C4-2B (cell line): ENCODE data around the gene RPS14.
A peak's percentile ranks its signal among the peaks of the same experiment; 100 is the strongest.
"Not testable (repeated sequence)": the region's sequence is repeated elsewhere in the genome, so short reads cannot be mapped to it uniquely, and the experiment has no call there.

ENCODE experiments used
- H3K27ac ChIP-seq: fragments of 450-650 bp; 2 replicates; pipeline ENCODE4 v1.5.1; 2017
- CTCF ChIP-seq: fragments of 450-650 bp; conservative IDR thresholded peaks from 2 replicates; pipeline ENCODE4 v1.5.1; 2017; ENCODE audit warnings: mild to moderate bottlenecking
- ZFX ChIP-seq: fragments of 450-650 bp; IDR thresholded peaks from 2 replicates; pipeline ENCODE4 v1.6.1; 2017

Gene RPS14

GRCh38 chr5:150436141-150436680, 13.3 kb downstream of the RPS14 start:
- TF ChIP-seq CTCF (peak; percentile 94), ZFX (no peak)
- no peak overlapping the region for H3K27ac ChIP-seq

- no peak for TF ChIP-seq CTCF
- TF ChIP-seq ZFX: no peak
These were observed 15.1 kb downstream of the RPS14 start for GRCh38 chr5:150434464-150434863.

GRCh38 chr5:150431574-150431973, 18.0 kb downstream of the RPS14 start:
- H3K27ac ChIP-seq: no peak overlapping the region
- TF ChIP-seq CTCF (no peak), ZFX (no peak)

More at GRCh38 chr5:150434464-150434863, 15.1 kb downstream of the RPS14 start:
- no peak overlapping the region for H3K27ac ChIP-seq

- no peak overlapping the region for H3K27ac ChIP-seq
- no peak for TF ChIP-seq CTCF
- no peak for TF ChIP-seq ZFX
These were observed 18.5 kb downstream of the RPS14 start for GRCh38 chr5:150431048-150431447.

- TF ChIP-seq CTCF (no peak), ZFX (no peak)
- no peak overlapping the region for H3K27ac ChIP-seq
These were observed 20.1 kb downstream of the RPS14 start for GRCh38 chr5:150429410-150429873.

DNA sequence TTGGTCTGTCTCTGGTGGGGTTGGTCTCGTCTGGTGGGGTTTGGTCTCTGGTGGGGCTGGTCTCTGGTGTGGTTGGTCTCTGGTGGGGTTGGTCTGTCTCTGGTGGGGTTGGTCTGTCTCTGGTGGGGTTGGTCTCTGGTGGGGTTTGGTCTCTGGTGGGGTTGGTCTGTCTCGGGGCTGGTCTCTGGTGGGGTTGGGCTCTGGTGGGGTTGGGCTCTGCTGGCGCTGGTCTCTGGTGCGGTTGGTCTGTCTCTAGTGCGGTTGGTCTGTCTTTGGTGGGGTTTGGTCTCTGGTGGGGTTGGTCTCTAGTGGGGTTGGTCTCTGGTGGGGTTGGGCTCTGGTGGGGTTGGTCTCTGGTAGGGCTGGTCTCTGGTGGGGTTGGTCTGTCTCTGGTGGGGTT, 20.6 kb downstream of the RPS14 start:
- H3K27ac ChIP-seq: no peak overlapping the region
- TF ChIP-seq CTCF (no peak), ZFX (no peak)

DNA sequence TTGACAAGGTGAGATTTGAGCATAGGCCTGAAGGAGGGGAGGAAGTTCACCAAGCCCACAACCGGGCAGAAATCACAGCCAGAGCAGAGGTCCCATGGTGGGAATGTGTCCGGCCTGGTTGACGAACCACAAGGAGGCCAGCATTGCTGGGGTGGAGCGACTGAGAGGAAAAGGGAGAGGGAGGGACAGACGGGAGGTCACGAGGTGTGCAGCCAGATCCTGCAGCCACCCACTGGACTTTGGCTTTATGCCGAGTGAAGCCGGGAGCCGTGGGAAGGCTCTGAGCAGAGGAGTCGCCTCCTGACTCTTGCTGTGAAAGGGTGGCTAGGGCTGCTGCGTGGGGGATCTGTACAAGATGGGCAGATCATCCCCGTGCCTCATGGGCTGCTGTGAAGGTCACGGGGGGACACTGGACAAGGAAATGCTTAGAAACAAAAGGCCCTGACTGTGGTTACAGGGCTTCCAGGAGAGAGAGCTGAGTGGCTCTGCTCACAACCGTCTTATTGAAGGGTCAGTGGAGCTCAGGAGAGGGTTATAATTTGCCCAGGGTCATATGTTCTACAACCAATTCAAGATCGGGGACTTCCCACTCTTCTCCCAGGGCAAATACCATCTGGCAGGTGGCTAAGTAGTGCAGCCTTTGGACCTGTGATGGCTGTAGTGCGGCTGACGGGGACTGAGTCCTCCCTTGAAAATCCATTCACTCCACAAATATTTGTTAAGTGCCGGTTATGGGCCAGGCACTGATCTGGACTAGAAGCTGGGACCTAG, 21.2 kb downstream of the RPS14 start:
- H3K27ac ChIP-seq: no peak overlapping the region
- no peak for TF ChIP-seq CTCF
- no peak for TF ChIP-seq ZFX

- H3K27ac ChIP-seq: not testable (repeated sequence)
These were observed 23.4 kb downstream of the RPS14 start for GRCh38 chr5:150426165-150426564.
